ENCODE measurements around the gene USP7. TPM values are rescaled to one million over a fixed set of nuclear protein-coding genes. Genes with fewer than 3 reads are reported as not detected.

The USP7 gene
- polyA plus RNA-seq, 1 donor (not counting 4 experiments of a cell fraction or from before 2014, with no cell fraction given), result 63.4 TPM

DNA sequence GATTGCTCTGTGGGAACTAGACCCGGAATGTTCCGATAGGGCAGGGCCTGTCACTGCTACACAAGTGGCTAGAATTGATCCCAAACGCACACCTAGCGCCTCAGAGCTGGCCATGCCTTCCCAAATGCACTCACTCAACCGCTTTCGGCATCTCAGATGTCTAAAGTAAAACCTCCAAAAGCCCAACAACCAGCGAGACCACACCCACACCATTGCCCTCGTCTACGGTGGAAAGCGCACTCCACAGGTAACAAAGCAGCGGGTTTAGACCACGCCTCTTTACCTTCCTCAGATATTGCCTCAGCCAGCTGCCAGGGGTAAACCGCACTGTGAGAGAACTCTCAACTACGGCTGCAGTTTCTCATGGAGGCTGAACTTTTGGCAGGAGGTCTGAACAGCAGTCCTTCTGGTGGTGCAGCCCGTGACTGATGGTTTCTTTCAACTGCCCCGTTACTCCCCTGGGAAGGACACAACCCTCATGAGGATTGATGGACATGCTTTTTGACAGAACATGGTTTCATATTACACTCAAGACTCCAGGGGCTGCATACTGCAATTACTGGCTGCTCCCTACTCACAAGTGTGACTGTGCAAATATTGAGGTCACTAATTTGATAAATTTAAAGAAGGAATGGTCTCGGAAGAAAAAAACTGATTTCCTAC lies 34.5 kb downstream of the USP7 start:
- DNase-seq (ENCODE audit: low read depth, low spot score), result no peak
- Histone ChIP-seq H3K79me2 (ENCODE audit: control insufficient read depth, insufficient read depth, low read length) (peaks cover 94% of the 10 kb centered on the region), H3K9me1 (ENCODE audit: control insufficient read depth, extremely low read depth, insufficient read depth, low read length) (peaks cover 3% of the 10 kb centered on the region), H3K4me3 (ENCODE audit: control insufficient read depth in 2 of 3, extremely low read depth in 1 of 3, insufficient read depth in 2 of 3, low read depth in 1 of 3, low read length in 3 of 3) (no peak overlapping the region), H3K36me3 (ENCODE audit: control insufficient read depth in 2 of 2, extremely low read depth in 1 of 2, insufficient read depth in 2 of 2, low read length in 2 of 2) (peaks cover 11 to 22% of the 10 kb centered on the region in 2 experiments), H3K27ac (ENCODE audit: control insufficient read depth, insufficient read depth, low read length) (no peak overlapping the region), H4K20me1 (ENCODE audit: control insufficient read depth, extremely low read depth, insufficient read depth, low read length) (peaks cover 45% of the 10 kb centered on the region), H3K9me3 (ENCODE audit: control insufficient read depth, low read depth, low read length) (no peaks in the 10 kb centered on the region), H3K4me1 (ENCODE audit: control insufficient read depth, extremely low read depth, insufficient read depth, low read length) (no peaks in the 10 kb centered on the region), H3K27me3 (ENCODE audit: control insufficient read depth, extremely low read depth, insufficient read depth, low read length) (no peaks in the 10 kb centered on the region), H3K9ac (ENCODE audit: control insufficient read depth, extremely low read depth, insufficient read depth, low read length) (no peak overlapping the region), H3K4me2 (ENCODE audit: control insufficient read depth, extremely low read depth, insufficient read depth, low read depth, low read length) (no peak overlapping the region), H2AFZ (ENCODE audit: control insufficient read depth, low read length) (no peak overlapping the region)
- FAIRE-seq, result no peak
- no peak for TF ChIP-seq EZH2 (IDR thresholded peaks at IDR 0.05; ENCODE audit: low read length)
- TF ChIP-seq CTCF (optimal IDR thresholded peaks at IDR 0.05 in 1 of 3, IDR thresholded peaks at IDR 0.05 in 1 of 3, conservative IDR thresholded peaks at IDR 0.05 in 1 of 3; ENCODE audit: extremely low read depth in 1 of 3, insufficient read depth in 2 of 3, low read length in 3 of 3), result no peak
- dilution Hi-C loops (cut with MboI; ENCODE audit: extremely low pct_ligation_motif_present, low sequenced_read_pairs), result loop anchor here (25.0 kb wide), 1 partner anchor 183 kb away; no protein-coding TSS in a partner anchor

DNA sequence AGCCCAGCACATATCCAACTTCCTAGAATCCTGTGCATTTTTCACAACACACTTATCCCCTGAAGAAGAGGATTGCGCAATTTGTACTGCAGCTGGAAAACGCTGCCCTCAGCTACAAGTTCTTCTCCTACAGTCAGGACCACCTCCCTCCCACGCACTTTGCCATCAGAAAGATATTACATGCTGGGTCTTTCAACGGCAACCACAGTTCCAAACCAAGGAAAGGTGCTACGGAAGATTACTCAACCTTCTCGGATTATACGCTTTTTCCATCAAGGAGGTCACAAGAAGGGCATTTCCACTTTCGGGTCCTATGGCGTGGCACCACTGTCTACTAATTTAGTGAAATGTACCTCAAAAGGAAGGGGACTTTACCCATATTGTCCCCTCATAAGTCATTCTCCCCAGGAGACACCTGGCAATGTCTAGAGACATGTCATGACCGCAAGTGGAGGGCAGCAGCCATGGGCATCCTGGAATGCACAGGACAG lies 35.2 kb downstream of the USP7 start:
- DNase-seq (ENCODE audit: low read depth, low spot score), result no peak
- FAIRE-seq, result no peak
- H3K79me2 ChIP-seq (ENCODE audit: control insufficient read depth, insufficient read depth, low read length), result peaks cover 93% of the 10 kb centered on the region
- no peak overlapping the region for H3K27ac ChIP-seq (ENCODE audit: control insufficient read depth, insufficient read depth, low read length)
- no peak overlapping the region for H3K4me3 ChIP-seq (ENCODE audit: control insufficient read depth in 2 of 3, extremely low read depth in 1 of 3, insufficient read depth in 2 of 3, low read depth in 1 of 3, low read length in 3 of 3)
- H4K20me1 ChIP-seq (ENCODE audit: control insufficient read depth, extremely low read depth, insufficient read depth, low read length), result peaks cover 41% of the 10 kb centered on the region
- no peak overlapping the region for H2AFZ ChIP-seq (ENCODE audit: control insufficient read depth, low read length)
- TF ChIP-seq CTCF (optimal IDR thresholded peaks at IDR 0.05 in 1 of 3, IDR thresholded peaks at IDR 0.05 in 1 of 3, conservative IDR thresholded peaks at IDR 0.05 in 1 of 3; ENCODE audit: extremely low read depth in 1 of 3, insufficient read depth in 2 of 3, low read length in 3 of 3), result no peak
- TF ChIP-seq EZH2 (IDR thresholded peaks at IDR 0.05; ENCODE audit: low read length), result no peak
- H3K4me2 ChIP-seq (ENCODE audit: control insufficient read depth, extremely low read depth, insufficient read depth, low read depth, low read length), result no peak overlapping the region
- H3K27me3 ChIP-seq (ENCODE audit: control insufficient read depth, extremely low read depth, insufficient read depth, low read length), result no peaks in the 10 kb centered on the region
- H3K9me3 ChIP-seq (ENCODE audit: control insufficient read depth, low read depth, low read length), result no peaks in the 10 kb centered on the region
- H3K36me3 ChIP-seq (ENCODE audit: control insufficient read depth in 2 of 2, extremely low read depth in 1 of 2, insufficient read depth in 2 of 2, low read length in 2 of 2), result peaks cover 13 to 24% of the 10 kb centered on the region in 2 experiments
- H3K9ac ChIP-seq (ENCODE audit: control insufficient read depth, extremely low read depth, insufficient read depth, low read length), result no peak overlapping the region
- no peaks in the 10 kb centered on the region for H3K9me1 ChIP-seq (ENCODE audit: control insufficient read depth, extremely low read depth, insufficient read depth, low read length)
- dilution Hi-C loops (cut with MboI; ENCODE audit: extremely low pct_ligation_motif_present, low sequenced_read_pairs), result loop anchor here (25.0 kb wide), 1 partner anchor 184 kb away; no protein-coding TSS in a partner anchor
- no peaks in the 10 kb centered on the region for H3K4me1 ChIP-seq (ENCODE audit: control insufficient read depth, extremely low read depth, insufficient read depth, low read length)
